Uterus (tissue), 4 donors: ENCODE results near the gene SH3TC1. TPM values are rescaled to one million over a fixed set of nuclear protein-coding genes. Genes with fewer than 3 reads are reported as not detected.

Experiments
- DNase-seq, 2 donors: peaks; one replicate each; pipeline ENCODE4 v3.0.0-alpha.2; 2019 to 2020
- H3K27ac ChIP-seq, 2 donors: fragments of 200-600 bp; sonication (generic); 1 replicate in 1 of 2; 2 replicates in 1 of 2; pipeline ENCODE4 v1.5.1; 2016 to 2018
- H3K27me3 ChIP-seq, 2 donors: fragments of 200-600 bp; sonication (generic); one replicate each; pipeline ENCODE4 v1.5.1; 2018 to 2019; ENCODE audit warnings: control low read depth in 1 of 2
- H3K36me3 ChIP-seq, 2 donors: fragments of 200-600 bp; sonication (generic); one replicate each; pipeline ENCODE4 v1.5.1; 2019; ENCODE audit warnings: control low read depth in 1 of 2
- H3K4me1 ChIP-seq, 2 donors: fragments of 200-600 bp; sonication (generic); one replicate each; pipeline ENCODE4 v1.5.1; 2018 to 2019; ENCODE audit warnings: control low read depth in 1 of 2
- H3K4me3 ChIP-seq, 2 donors: fragments of 200-600 bp; sonication (generic); 1 replicate in 1 of 2; 2 replicates in 1 of 2; pipeline ENCODE4 v1.5.1; 2018 to 2019; ENCODE audit warnings: mild to moderate bottlenecking in 1 of 2
- H3K9me3 ChIP-seq, 2 donors: fragments of 200-600 bp; sonication (generic); one replicate each; pipeline ENCODE4 v1.5.1; 2019; ENCODE audit warnings: control low read depth in 1 of 2
- CTCF ChIP-seq, 4 experiments: fragments of 200-600 bp in 2 of 4; fragments of 450-650 bp in 2 of 4; sonication (generic) in 2 of 4; IDR thresholded peaks; one replicate each; pipeline ENCODE4 v1.5.1; 2016 to 2019; ENCODE audit warnings: antibody characterized with exemption in 4 of 4, mild to moderate bottlenecking in 2 of 4, moderate library complexity in 1 of 4
- POLR2A ChIP-seq, 2 donors: fragments of 450-650 bp; IDR thresholded peaks; one replicate each; pipeline ENCODE4 v1.6.1; 2016; ENCODE audit warnings: antibody characterized with exemption in 2 of 2, mild to moderate bottlenecking in 1 of 2, moderate library complexity in 1 of 2
- intact Hi-C: fragments of 100-400 bp; cut with DNase I; formaldehyde crosslinking; loops from one replicate; pipeline ENCODE4 v1.15.1; 2023; ENCODE audit warnings: low total_unique reads
- total RNA-seq, 4 donors: library from RNA; depleted of rRNA in 3 of 4; stranded (reverse); fragments of >200 nt in 3 of 4; gene quantifications; one replicate each; pipeline versions ENCODE4 v1.1.0 to v1.2.4, GENCODE V29; 2014 to 2023
- donor health status: DM: yes; HTN: yes; CAD: no.

The SH3TC1 gene
- total RNA-seq, 4 donors from 2014 or later = 5.1 to 16.4 (median 11.3) TPM

GRCh38 chr4:8200302-8200975 lies 1.3 kb downstream of the SH3TC1 start:
- intact Hi-C loops = no loop called here
- peak overlapping the region in 1 of 2 donors; percentile 11 for H3K4me3 ChIP-seq
- no peak for DNase-seq
- no peaks in the 10 kb centered on the region for H3K27me3 ChIP-seq
- peak overlapping the region; percentile 45 to 48 for H3K27ac ChIP-seq
- no peaks in the 10 kb centered on the region for H3K9me3 ChIP-seq
- TF ChIP-seq POLR2A (IDR thresholded peaks at IDR 0.05) = peak; percentile 18 to 22
- TF ChIP-seq CTCF (IDR thresholded peaks at IDR 0.05) = no peak
- no peaks in the 10 kb centered on the region for H3K36me3 ChIP-seq
- peaks cover 0 to 8% of the 10 kb centered on the region in 2 donors for H3K4me1 ChIP-seq

GRCh38 chr4:8201321-8201781 lies 2.3 kb downstream of the SH3TC1 start:
- peaks cover 0 to 8% of the 10 kb centered on the region in 2 donors for H3K4me1 ChIP-seq
- TF ChIP-seq POLR2A (IDR thresholded peaks at IDR 0.05) (no peak), CTCF (IDR thresholded peaks at IDR 0.05) (no peak)
- no peaks in the 10 kb centered on the region for H3K9me3 ChIP-seq
- no peaks in the 10 kb centered on the region for H3K27me3 ChIP-seq
- no peak overlapping the region for H3K27ac ChIP-seq
- no peak for DNase-seq
- H3K4me3 ChIP-seq = no peak overlapping the region
- H3K36me3 ChIP-seq = no peaks in the 10 kb centered on the region
- intact Hi-C loops = no loop called here

- H3K27ac ChIP-seq = no peak overlapping the region
- no peaks in the 10 kb centered on the region for H3K9me3 ChIP-seq
- no peaks in the 10 kb centered on the region for H3K27me3 ChIP-seq
- H3K4me3 ChIP-seq = no peak overlapping the region
- peaks cover 0 to 8% of the 10 kb centered on the region in 2 donors for H3K4me1 ChIP-seq
- no peak for DNase-seq
- H3K36me3 ChIP-seq = no peaks in the 10 kb centered on the region
- TF ChIP-seq POLR2A (IDR thresholded peaks at IDR 0.05) (no peak), CTCF (IDR thresholded peaks at IDR 0.05) (no peak)
- intact Hi-C loops = no loop called here
Measured at GRCh38 chr4:8202108-8203051, 3.3 kb downstream of the SH3TC1 start.

GRCh38 chr4:8203052-8203401 lies 3.9 kb downstream of the SH3TC1 start:
- no peak for DNase-seq
- Histone ChIP-seq H3K4me3 (no peak overlapping the region), H3K36me3 (no peaks in the 10 kb centered on the region), H3K9me3 (no peaks in the 10 kb centered on the region), H3K27ac (no peak overlapping the region), H3K4me1 (peaks cover 0 to 8% of the 10 kb centered on the region in 2 donors), H3K27me3 (no peaks in the 10 kb centered on the region)
- no peak for TF ChIP-seq CTCF (IDR thresholded peaks at IDR 0.05)
- TF ChIP-seq POLR2A (IDR thresholded peaks at IDR 0.05) = no peak
- intact Hi-C loops = no loop called here

GRCh38 chr4:8203817-8204216 lies 4.7 kb downstream of the SH3TC1 start:
- Histone ChIP-seq H3K4me3 (no peak overlapping the region), H3K27me3 (no peaks in the 10 kb centered on the region), H3K27ac (no peak overlapping the region), H3K4me1 (peaks cover 0 to 7% of the 10 kb centered on the region in 2 donors), H3K36me3 (no peaks in the 10 kb centered on the region), H3K9me3 (no peaks in the 10 kb centered on the region)
- intact Hi-C loops = no loop called here
- DNase-seq = no peak
- TF ChIP-seq POLR2A (IDR thresholded peaks at IDR 0.05) (no peak), CTCF (IDR thresholded peaks at IDR 0.05) (no peak)
